M059J (cell line): ENCODE results near the gene MCC. TPM values are rescaled to one million over a fixed set of nuclear protein-coding genes. Genes with fewer than 3 reads are reported as not detected.
A peak's percentile ranks its signal among the peaks of the same experiment; 100 is the strongest.

Experiments used
- DNase-seq: peaks from one replicate; pipeline ENCODE4 v3.0.0-alpha.2; 2012; ENCODE audit warnings: low read depth
- total RNA-seq: library from RNA; depleted of rRNA; stranded (reverse); fragments of >200 nt; shearing (Covaris generic); gene quantifications from 2 replicates; pipeline ENCODE4 v1.2.3, GENCODE V29; 2014; rRNA removed

MCC gene
- total RNA-seq, result 1.9 and 4.6 TPM in 2 replicates

GRCh38 chr5:113487781-113488644 lies at the start of gene MCC:
Gene MCC, minus strand, starts transcription at chr5:113488453.
- DNase-seq, result peak; percentile 83

- DNase-seq, result no peak
Measured at GRCh38 chr5:113531481-113532159, 43.4 kb upstream of the MCC start.

- no peak for DNase-seq
Measured at GRCh38 chr5:113527746-113528145, 39.5 kb upstream of the MCC start.

- DNase-seq, result no peak
Measured at GRCh38 chr5:113526421-113526820, 38.2 kb upstream of the MCC start.

- DNase-seq, result no peak
Measured at GRCh38 chr5:113524927-113525326, 36.7 kb upstream of the MCC start.

GRCh38 chr5:113523168-113523567 lies 34.9 kb upstream of the MCC start:
- DNase-seq, result no peak

- DNase-seq, result no peak
Measured at GRCh38 chr5:113520899-113521298, 32.6 kb upstream of the MCC start.

- DNase-seq, result peak; percentile 75
Measured at GRCh38 chr5:113520429-113520828, 32.2 kb upstream of the MCC start.

GRCh38 chr5:113519412-113519811 lies 31.2 kb upstream of the MCC start:
- DNase-seq, result no peak

- DNase-seq, result no peak
Measured at GRCh38 chr5:113518884-113519283, 30.6 kb upstream of the MCC start.

GRCh38 chr5:113514289-113514635 lies 26.0 kb upstream of the MCC start:
- DNase-seq, result no peak

- peak; percentile 81 for DNase-seq
Measured at GRCh38 chr5:113513384-113514288, 25.4 kb upstream of the MCC start, which contains the start of gene YTHDC2. Gene YTHDC2, plus strand, starts transcription at chr5:113513694. Its CDS starts 202 bp downstream, at chr5:113513896.

- DNase-seq, result no peak
Measured at GRCh38 chr5:113512341-113512740, 24.1 kb upstream of the MCC start.

- DNase-seq, result peak; percentile 50
Measured at GRCh38 chr5:113510836-113511451, 22.7 kb upstream of the MCC start.

- peak; percentile 46 for DNase-seq
Measured at GRCh38 chr5:113508756-113509155, 20.5 kb upstream of the MCC start.

- no peak for DNase-seq
Measured at GRCh38 chr5:113507601-113508000, 19.3 kb upstream of the MCC start.

GRCh38 chr5:113505181-113505580 lies 16.9 kb upstream of the MCC start:
- DNase-seq, result peak; percentile 69

GRCh38 chr5:113503146-113503545 lies 14.9 kb upstream of the MCC start:
- DNase-seq, result no peak

- DNase-seq, result no peak
Measured at GRCh38 chr5:113502073-113502472, 13.8 kb upstream of the MCC start.

GRCh38 chr5:113495422-113495841 lies 7.2 kb upstream of the MCC start:
- DNase-seq, result peak; percentile 13

GRCh38 chr5:113493446-113493845 lies 5.2 kb upstream of the MCC start:
- DNase-seq, result no peak

GRCh38 chr5:113491022-113491421 lies 2.8 kb upstream of the MCC start:
- DNase-seq, result no peak
